ENCODE results near the gene NTN4.
"Not testable (repeated sequence)": the region's sequence is repeated elsewhere in the genome, so short reads cannot be mapped to it uniquely, and the experiment has no call there.

Gene NTN4

GRCh38 chr12:95796225-95796981, 5.8 kb upstream of the NTN4 start:
- DNase-seq (ENCODE audit: low read depth) = no peak

GRCh38 chr12:95790917-95791849, 619 bp upstream of the NTN4 start:
- DNase-seq (ENCODE audit: low read depth) = no peak

GRCh38 chr12:95789126-95790032, 1.2 kb downstream of the NTN4 start:
- DNase-seq (ENCODE audit: low read depth) = no peak

GRCh38 chr12:95788637-95789036, 1.9 kb downstream of the NTN4 start:
- DNase-seq (ENCODE audit: low read depth) = no peak

GRCh38 chr12:95787274-95787818, 3.2 kb downstream of the NTN4 start:
- DNase-seq (ENCODE audit: low read depth) = no peak

- no peak for DNase-seq (ENCODE audit: low read depth)
These were observed 5.6 kb downstream of the NTN4 start for GRCh38 chr12:95784915-95785314.

- DNase-seq (ENCODE audit: low read depth) = no peak
These were observed 6.3 kb downstream of the NTN4 start for GRCh38 chr12:95784286-95784685.

GRCh38 chr12:95775466-95775865, 15.1 kb downstream of the NTN4 start:
- not testable (repeated sequence) for DNase-seq (ENCODE audit: low read depth)

GRCh38 chr12:95774311-95775045, 16.1 kb downstream of the NTN4 start:
- DNase-seq (ENCODE audit: low read depth) = peak; percentile 50

GRCh38 chr12:95773320-95773719, 17.2 kb downstream of the NTN4 start:
- DNase-seq (ENCODE audit: low read depth) = no peak

GRCh38 chr12:95767703-95768102, 22.9 kb downstream of the NTN4 start:
- no peak for DNase-seq (ENCODE audit: low read depth)

GRCh38 chr12:95766356-95767019, 24.1 kb downstream of the NTN4 start:
- no peak for DNase-seq (ENCODE audit: low read depth)

GRCh38 chr12:95764848-95765247, 25.7 kb downstream of the NTN4 start:
- no peak for DNase-seq (ENCODE audit: low read depth)

GRCh38 chr12:95763809-95764253, 26.7 kb downstream of the NTN4 start:
- peak; percentile 56 for DNase-seq (ENCODE audit: low read depth)

- DNase-seq (ENCODE audit: low read depth) = no peak
These were observed 28.3 kb downstream of the NTN4 start for GRCh38 chr12:95762123-95762785.

GRCh38 chr12:95760371-95760770, 30.2 kb downstream of the NTN4 start:
- no peak for DNase-seq (ENCODE audit: low read depth)

- no peak for DNase-seq (ENCODE audit: low read depth)
These were observed 30.8 kb downstream of the NTN4 start for GRCh38 chr12:95759718-95760117.

- DNase-seq (ENCODE audit: low read depth) = no peak
These were observed 31.5 kb downstream of the NTN4 start for GRCh38 chr12:95759039-95759438.

GRCh38 chr12:95756362-95756761, 34.2 kb downstream of the NTN4 start:
- DNase-seq (ENCODE audit: low read depth) = no peak
